22Rv1 (cell line): ENCODE measurements around the gene LINGO3.

Source experiments
- H3K27ac ChIP-seq: fragments of 450-650 bp; 2 replicates; pipeline ENCODE4 v1.5.1; 2017
- CTCF ChIP-seq: fragments of 450-650 bp; IDR thresholded peaks from 2 replicates; pipeline ENCODE4 v1.5.1; 2017; ENCODE audit warnings: mild to moderate bottlenecking
- ZFX ChIP-seq: fragments of 450-650 bp; IDR thresholded peaks from 2 replicates; pipeline ENCODE4 v1.6.1; 2017; ENCODE audit warnings: antibody characterized with exemption, borderline replicate concordance

LINGO3 gene

DNA sequence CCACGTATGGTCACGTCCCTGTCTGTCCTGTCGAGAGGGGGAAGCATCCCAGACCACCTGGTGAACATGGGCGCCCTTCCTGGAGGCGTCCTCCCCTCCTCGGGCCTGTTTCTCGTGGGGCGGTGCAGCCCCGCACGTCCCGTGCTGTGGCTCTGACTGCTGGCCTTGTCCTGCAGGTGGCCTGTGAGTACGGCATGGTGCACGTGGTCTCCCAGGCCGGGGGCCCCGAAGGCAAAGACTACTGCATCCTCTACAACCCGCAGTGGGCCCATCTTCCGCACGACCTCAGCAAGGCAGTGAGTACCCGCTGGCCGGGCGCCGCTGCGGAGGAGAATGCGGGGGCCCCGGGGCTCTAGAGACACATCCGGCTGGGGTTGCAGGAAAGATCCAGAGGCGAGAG, 26.5 kb upstream of the LINGO3 start:
- no peak for TF ChIP-seq CTCF
- TF ChIP-seq ZFX, result no peak
- H3K27ac ChIP-seq, result no peak overlapping the region

GRCh38 chr19:2333807-2334211, 25.9 kb upstream of the LINGO3 start:
- H3K27ac ChIP-seq, result no peak overlapping the region
- TF ChIP-seq ZFX, result no peak
- no peak for TF ChIP-seq CTCF

GRCh38 chr19:2333027-2333806, 25.3 kb upstream of the LINGO3 start:
- no peak overlapping the region for H3K27ac ChIP-seq
- no peak for TF ChIP-seq CTCF
- no peak for TF ChIP-seq ZFX

DNA sequence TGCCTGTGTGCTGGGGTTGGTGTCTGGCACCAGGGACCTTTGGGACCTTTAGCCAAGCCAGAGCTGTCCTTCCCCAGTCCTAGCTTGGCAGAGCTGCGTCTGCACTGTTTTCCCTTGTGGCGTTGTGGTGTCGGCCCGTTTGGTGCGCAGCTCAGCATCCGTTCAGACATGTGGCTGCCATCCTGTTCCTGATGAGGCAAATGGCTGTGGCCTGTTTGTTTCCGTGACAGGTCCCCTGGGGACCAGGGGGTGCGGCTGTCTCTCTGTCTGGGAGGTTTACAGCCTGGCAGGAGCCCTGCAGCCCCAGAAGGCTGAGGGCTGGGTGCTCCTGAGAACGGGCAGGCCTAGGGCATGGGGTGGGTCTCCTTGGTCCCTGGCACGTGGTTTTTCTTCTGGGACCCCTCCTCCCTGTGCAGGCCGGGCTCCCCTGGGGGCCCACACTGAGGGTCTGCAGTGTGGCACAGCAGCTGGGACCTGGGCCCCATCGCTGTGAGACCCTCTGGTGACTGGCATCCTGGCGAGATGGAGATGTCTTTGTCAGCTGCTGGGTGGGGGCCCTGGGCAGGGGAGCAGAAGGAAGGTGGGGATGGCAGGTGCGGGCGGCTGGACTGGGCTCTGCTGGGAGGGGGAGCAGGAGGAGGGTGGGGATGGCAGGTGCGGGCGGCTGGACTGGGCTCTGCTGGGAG, 24.5 kb upstream of the LINGO3 start:
- TF ChIP-seq ZFX (no peak), CTCF (no peak)
- H3K27ac ChIP-seq, result no peak overlapping the region

GRCh38 chr19:2331601-2332246, 23.8 kb upstream of the LINGO3 start:
- TF ChIP-seq CTCF (no peak), ZFX (no peak)
- peak overlapping the region; percentile 90 for H3K27ac ChIP-seq

- peak overlapping the region; percentile 90 for H3K27ac ChIP-seq
- TF ChIP-seq CTCF (no peak), ZFX (no peak)
Measured at GRCh38 chr19:2330632-2331284, 22.8 kb upstream of the LINGO3 start.
